Esophagus mucosa (tissue), 1 donor: Measurements from ENCODE around the gene DTNB. TPM values are rescaled to one million over a fixed set of nuclear protein-coding genes. Genes with fewer than 3 reads are reported as not detected.
"Not testable (repeated sequence)": the region's sequence is repeated elsewhere in the genome, so short reads cannot be mapped to it uniquely, and the experiment has no call there.

Source experiments
- ATAC-seq: fragments of 200-7000 bp; cut with Tn5 transposase; one replicate; pipeline ENCODE4 v1.9.1; 2020
- total RNA-seq: library from RNA; stranded (reverse); gene quantifications from one replicate; pipeline ENCODE4 v1.2.4, GENCODE V29; 2023
- donor health status: DM: yes; HTN: yes; CAD: no.

DTNB gene
- 14.6 TPM for total RNA-seq

GRCh38 chr2:25673300-25674076 lies at the start of gene DTNB:
TSS of gene DTNB (minus strand) at chr2:25673577. CDS start at chr2:25652660, 20,917 bp downstream.
- peak; percentile 88 for ATAC-seq

- no peak for ATAC-seq
Observed at GRCh38 chr2:25722224-25722623, 48.8 kb upstream of the DTNB start.

- ATAC-seq = peak; percentile 86
Observed at GRCh38 chr2:25720575-25720974, 47.2 kb upstream of the DTNB start.

- ATAC-seq = no peak
Observed at GRCh38 chr2:25714740-25715139, 41.4 kb upstream of the DTNB start.

- ATAC-seq = no peak
Observed at GRCh38 chr2:25712455-25712854, 39.1 kb upstream of the DTNB start.

- ATAC-seq = no peak
Observed at GRCh38 chr2:25711675-25712354, 38.4 kb upstream of the DTNB start.

- no peak for ATAC-seq
Observed at GRCh38 chr2:25710750-25711149, 37.4 kb upstream of the DTNB start.

GRCh38 chr2:25709349-25709748 lies 36.0 kb upstream of the DTNB start:
- no peak for ATAC-seq

- no peak for ATAC-seq
Observed at GRCh38 chr2:25707927-25708590, 34.7 kb upstream of the DTNB start.

- ATAC-seq = not testable (repeated sequence)
Observed at GRCh38 chr2:25705575-25705974, 32.2 kb upstream of the DTNB start.

GRCh38 chr2:25701801-25702200 lies 28.4 kb upstream of the DTNB start:
- ATAC-seq = no peak

- ATAC-seq = peak; percentile 35
Observed at GRCh38 chr2:25700221-25700660, 26.9 kb upstream of the DTNB start.

GRCh38 chr2:25699216-25699615 lies 25.8 kb upstream of the DTNB start:
- ATAC-seq = no peak

- ATAC-seq = no peak
Observed at GRCh38 chr2:25698752-25699151, 25.4 kb upstream of the DTNB start.

GRCh38 chr2:25697559-25698341 lies 24.4 kb upstream of the DTNB start:
- no peak for ATAC-seq

GRCh38 chr2:25692737-25693445 lies 19.5 kb upstream of the DTNB start:
- ATAC-seq = no peak

GRCh38 chr2:25692143-25692542 lies 18.8 kb upstream of the DTNB start:
- peak; percentile 13 for ATAC-seq

GRCh38 chr2:25690058-25690457 lies 16.7 kb upstream of the DTNB start:
- ATAC-seq = no peak

GRCh38 chr2:25688236-25688635 lies 14.9 kb upstream of the DTNB start:
- ATAC-seq = no peak

- ATAC-seq = no peak
Observed at GRCh38 chr2:25685741-25686140, 12.4 kb upstream of the DTNB start.

- ATAC-seq = no peak
Observed at GRCh38 chr2:25684577-25685473, 11.4 kb upstream of the DTNB start.
